ENCODE measurements around the gene DGKI. TPM values are rescaled to one million over a fixed set of nuclear protein-coding genes. Genes with fewer than 3 reads are reported as not detected.

The DGKI gene
- total RNA-seq, 1 experiment from 2014 or later = 0.55 TPM

GRCh38 chr7:137635874-137636273, 210.9 kb downstream of the DGKI start:
- H2AFZ ChIP-seq (ENCODE audit: low read length) = no peak overlapping the region
- H3K27me3 Mint-ChIP-seq (ENCODE audit: low read depth) = no peaks in the 10 kb centered on the region
- H3K4me2 ChIP-seq (ENCODE audit: insufficient read depth, insufficient read length, low read length) = no peak overlapping the region
- no peak overlapping the region for H3T11ph ChIP-seq (ENCODE audit: low read length)
- no peak overlapping the region for H2BK5ac ChIP-seq (ENCODE audit: insufficient read length, low read length)
- H3K9ac ChIP-seq (ENCODE audit: extremely low read depth, insufficient read length, low read length) = no peak overlapping the region
- H2BK120ac ChIP-seq (ENCODE audit: low read depth, low read length, poor library complexity, severe bottlenecking) = no peak overlapping the region
- no peak overlapping the region for H4K5ac ChIP-seq (ENCODE audit: insufficient read length, low read depth, low read length)
- no peaks in the 10 kb centered on the region for H3K79me2 ChIP-seq (ENCODE audit: insufficient read depth, low read length)
- peaks cover 0 to 2% of the 10 kb centered on the region in 2 experiments; a peak in 1 of 5 replicates for H3K9me3 Mint-ChIP-seq
- H2BK12ac ChIP-seq (ENCODE audit: insufficient read length, low read depth, low read length) = no peak overlapping the region
- H3K27ac ChIP-seq (ENCODE audit: insufficient read length, low read depth, low read length) = no peak overlapping the region
- H3K4ac ChIP-seq (ENCODE audit: low read depth, low read length) = no peak overlapping the region
- WGBS (ENCODE audit: extremely low coverage, insufficient read length, low lambda C conversion rate) = no CpG with 5 or more reads among the region's 6 CpGs
- no peak overlapping the region for H4K91ac ChIP-seq (ENCODE audit: insufficient read length, low read depth, low read length)
- no peaks in the 10 kb centered on the region for H3K4me1 ChIP-seq (ENCODE audit: insufficient read depth, low read length)
- no peak for DNase-seq
- H3K27ac Mint-ChIP-seq = no peak overlapping the region
- no peak overlapping the region for H4K8ac ChIP-seq (replicated peaks; ENCODE audit: insufficient read length, low read depth, low read length)
- no peak overlapping the region for H2BK20ac ChIP-seq (ENCODE audit: low read depth, low read length, poor library complexity, severe bottlenecking)
- H3K18ac ChIP-seq (ENCODE audit: insufficient read length, low read depth, low read length) = no peak overlapping the region
- no peak overlapping the region for H3K14ac ChIP-seq (ENCODE audit: insufficient read depth, low read length)
- no peaks in the 10 kb centered on the region for H3K79me1 ChIP-seq (ENCODE audit: insufficient read depth, low read depth, low read length, poor library complexity, severe bottlenecking)
- TF ChIP-seq CTCF (conservative IDR thresholded peaks at IDR 0.05) = no peak
- no peak overlapping the region for H3K56ac ChIP-seq (ENCODE audit: insufficient read length, low read depth, low read length)
- no peak overlapping the region for H3K4me3 Mint-ChIP-seq
- H3K36me3 Mint-ChIP-seq (ENCODE audit: insufficient read depth in 1 of 3, low read depth in 3 of 3) = peaks cover 0 to under 1% (median 0%) of the 10 kb centered on the region in 3 experiments; a peak in 1 of 7 replicates
- 0 out of 4 replicates have a peak, but pooled peaks cover 0 to 2% of the 10 kb centered on the region in 2 experiments for H3K4me1 Mint-ChIP-seq
- H2BK15ac ChIP-seq (ENCODE audit: low read depth, low read length) = no peak overlapping the region
- no peak overlapping the region for H2AK5ac ChIP-seq (ENCODE audit: insufficient read length, low read length)
- H3K9me3 ChIP-seq (ENCODE audit: control insufficient read depth, low read depth, low read length) = no peaks in the 10 kb centered on the region
- H3K27me3 ChIP-seq (ENCODE audit: insufficient read depth, low read length) = no peaks in the 10 kb centered on the region
- H3K23ac ChIP-seq (ENCODE audit: insufficient read length, low read depth, low read length) = no peak overlapping the region
- H3K23me2 ChIP-seq (ENCODE audit: insufficient read length, low read depth, low read length, poor library complexity, severe bottlenecking) = no peaks in the 10 kb centered on the region
- no peaks in the 10 kb centered on the region for H4K20me1 ChIP-seq (ENCODE audit: control insufficient read depth, insufficient read depth, insufficient read length)
